HG03460 (cell line): ENCODE measurements around the gene CMTR1.

Experiments
- ATAC-seq: cut with Tn5 transposase; IDR thresholded peaks from one replicate; pipeline ENCODE4 v1.9.1; 2021; ENCODE audit not compliant: unreplicated experiment

The CMTR1 gene

DNA sequence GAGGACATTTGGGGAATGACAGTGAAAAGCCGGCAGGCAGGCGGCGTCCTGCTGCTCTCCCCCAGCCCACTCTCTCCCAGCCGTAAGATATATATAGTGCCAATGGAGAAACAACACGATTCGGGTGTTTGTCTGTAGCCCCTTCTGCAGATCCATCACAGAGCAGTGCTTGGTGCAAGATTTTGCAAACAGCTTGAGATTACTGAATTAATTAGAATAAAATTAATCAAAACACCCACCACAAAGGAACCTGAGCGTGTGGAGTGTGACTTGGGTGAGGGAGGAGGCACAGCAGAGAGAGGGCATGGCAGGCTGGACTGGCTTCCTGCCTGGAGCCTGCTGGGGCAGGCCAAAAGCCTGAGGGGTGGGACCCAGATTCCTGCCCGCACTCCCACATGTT lies 95.5 kb downstream of the CMTR1 start:
- no peak for ATAC-seq

DNA sequence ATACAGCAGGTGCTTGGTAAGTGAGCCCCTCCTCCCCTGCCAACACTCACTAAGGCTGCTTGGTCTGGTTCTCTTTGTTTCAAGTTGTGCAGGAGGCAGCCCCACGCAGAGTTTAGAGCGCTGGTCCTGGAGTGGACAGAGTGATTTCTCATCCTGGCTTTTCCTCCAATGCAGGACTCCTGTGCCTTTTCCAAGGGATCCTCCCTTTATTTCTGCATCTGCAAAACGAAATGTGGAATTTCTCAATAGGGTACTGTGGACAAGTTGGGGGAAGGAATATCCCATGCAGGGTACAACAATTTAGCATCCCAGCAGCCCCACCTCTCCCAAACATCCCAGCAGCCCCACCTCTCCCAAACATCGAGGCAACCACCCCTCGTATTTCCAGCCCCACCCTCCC lies 97.3 kb downstream of the CMTR1 start:
- ATAC-seq, result no peak

DNA sequence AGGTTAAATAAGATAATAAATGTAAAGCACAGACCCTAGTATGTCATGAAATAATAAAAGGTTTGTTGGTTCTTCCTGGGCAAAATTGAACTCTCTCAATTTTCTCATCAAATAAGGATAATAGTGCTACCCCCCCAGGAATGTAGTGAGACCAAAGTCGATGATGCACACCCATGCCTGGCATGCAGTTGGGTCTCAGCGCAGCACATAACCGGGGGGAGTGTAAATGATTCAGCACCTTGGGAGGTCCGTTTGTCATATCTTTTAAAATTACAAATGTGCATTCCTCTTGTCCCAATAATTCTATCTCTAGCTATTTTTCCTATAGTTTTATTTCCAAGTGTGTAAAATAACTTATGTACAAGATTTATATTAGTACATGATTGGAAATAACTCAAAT lies 98.0 kb downstream of the CMTR1 start:
- ATAC-seq, result no peak
